CD14-positive monocyte (primary cell): ENCODE results near the gene UAP1L1. TPM values are rescaled to one million over a fixed set of nuclear protein-coding genes. Genes with fewer than 3 reads are reported as not detected.

Experiments used
- DNase-seq, 3 donors: peaks; one replicate each; pipeline ENCODE4 v3.0.0-alpha.2; 2011 to 2022
- H2AFZ ChIP-seq: 2 replicates; pipeline ENCODE4 v1.6.0; 2012; ENCODE audit warnings: mild to moderate bottlenecking, low read depth, low read length, inconsistent platforms; ENCODE audit not compliant: insufficient read depth, poor library complexity, severe bottlenecking
- H3K27ac ChIP-seq, 2 donors: 1 replicate in 1 of 2; 2 replicates in 1 of 2; pipeline ENCODE4 v1.5.1; 2012 to 2013; ENCODE audit warnings: low read length in 2 of 2, control low read depth in 1 of 2, inconsistent platforms in 1 of 2, low read depth in 1 of 2, mild to moderate bottlenecking in 1 of 2
- H3K27me3 ChIP-seq, 2 donors: one replicate each; pipeline versions ENCODE4 v1.6.0 to v1.6.1; 2011 to 2013; ENCODE audit warnings: low read length in 2 of 2; ENCODE audit not compliant: control insufficient read depth in 2 of 2, insufficient read depth in 2 of 2
- H3K36me3 ChIP-seq, 2 donors: replicated peaks in 1 of 2; 1 replicate in 1 of 2; 2 replicates in 1 of 2; pipeline versions ENCODE4 v1.5.1 to v1.6.1; 2012 to 2013; ENCODE audit warnings: low read length in 2 of 2, control low read depth in 1 of 2, inconsistent platforms in 1 of 2, mild to moderate bottlenecking in 1 of 2; ENCODE audit not compliant: insufficient read depth in 2 of 2, control insufficient read depth in 1 of 2
- H3K4me1 ChIP-seq, 2 donors: 1 replicate in 1 of 2; 2 replicates in 1 of 2; pipeline versions ENCODE4 v1.5.1 to v1.6.1; 2012 to 2013; ENCODE audit warnings: low read length in 2 of 2, control low read depth in 1 of 2, inconsistent platforms in 1 of 2, mild to moderate bottlenecking in 1 of 2, moderate library complexity in 1 of 2; ENCODE audit not compliant: insufficient read depth in 2 of 2, control insufficient read depth in 1 of 2
- H3K4me2 ChIP-seq: replicated peaks from 2 replicates; pipeline ENCODE3; 2012; ENCODE audit warnings: low read length, moderate library complexity, mild to moderate bottlenecking; ENCODE audit not compliant: poor library complexity, severe bottlenecking; ENCODE audit errors: extremely low read depth
- H3K4me3 ChIP-seq, 3 experiments: fragments of 200-600 bp in 1 of 3; sonication (generic) in 1 of 3; replicated peaks in 1 of 3; 1 replicate in 2 of 3; 2 replicates in 1 of 3; pipeline ENCODE4 v1.5.1; 2011 to 2013; ENCODE audit warnings: low read length in 3 of 3, mild to moderate bottlenecking in 3 of 3, control low read depth in 2 of 3, low read depth in 2 of 3, inconsistent platforms in 1 of 3, moderate library complexity in 1 of 3
- H3K79me2 ChIP-seq: 2 replicates; pipeline ENCODE4 v1.6.0; 2012; ENCODE audit warnings: mild to moderate bottlenecking, control low read depth, inconsistent platforms, low read length, moderate library complexity; ENCODE audit not compliant: insufficient read depth
- H3K9ac ChIP-seq: 2 replicates; pipeline ENCODE4 v1.6.0; 2017; ENCODE audit warnings: low read length, mild to moderate bottlenecking; ENCODE audit not compliant: insufficient read depth, poor library complexity, severe bottlenecking
- H3K9me3 ChIP-seq, 2 donors: replicated peaks in 1 of 2; 1 replicate in 1 of 2; 2 replicates in 1 of 2; pipeline versions ENCODE4 v1.5.1 to v1.6.1; 2012 to 2013; ENCODE audit warnings: low read length in 2 of 2, control low read depth in 1 of 2; ENCODE audit not compliant: control insufficient read depth in 1 of 2, insufficient read depth in 1 of 2
- H4K20me1 ChIP-seq: 2 replicates; pipeline ENCODE4 v1.6.0; 2012; ENCODE audit warnings: mild to moderate bottlenecking, low read length, control low read depth, moderate library complexity; ENCODE audit not compliant: insufficient read depth
- H3K27ac Mint-ChIP-seq, 7 donors: one replicate each; pipeline ENCODE4 v1.8.0; 2020; ENCODE audit warnings: mild to moderate bottlenecking in 7 of 7, mixed read lengths in 7 of 7, moderate library complexity in 6 of 7, inconsistent platforms in 2 of 7
- H3K27me3 Mint-ChIP-seq, 3 donors: one replicate each; pipeline ENCODE4 v1.8.0; 2021 to 2022; ENCODE audit warnings: low read depth in 3 of 3, mild to moderate bottlenecking in 3 of 3, mixed read lengths in 3 of 3, moderate library complexity in 3 of 3, inconsistent platforms in 1 of 3
- H3K36me3 Mint-ChIP-seq, 2 donors: one replicate each; pipeline ENCODE4 v1.8.0; 2020; ENCODE audit warnings: mixed read lengths in 2 of 2, inconsistent platforms in 1 of 2, mild to moderate bottlenecking in 1 of 2
- H3K4me1 Mint-ChIP-seq: one replicate; pipeline ENCODE4 v1.8.0; 2020; ENCODE audit warnings: mild to moderate bottlenecking, mixed read lengths
- H3K4me3 Mint-ChIP-seq, 2 donors: one replicate each; pipeline ENCODE4 v1.8.0; 2020; ENCODE audit warnings: mild to moderate bottlenecking in 2 of 2, mixed read lengths in 2 of 2, moderate library complexity in 1 of 2
- H3K9me3 Mint-ChIP-seq, 7 donors: one replicate each; pipeline ENCODE4 v1.8.0; 2020 to 2022; ENCODE audit warnings: mixed read lengths in 7 of 7, mild to moderate bottlenecking in 6 of 7, moderate library complexity in 6 of 7, inconsistent platforms in 2 of 7
- CTCF ChIP-seq: fragments of 200-600 bp; IDR thresholded peaks from one replicate; pipeline ENCODE4 v1.8.0; 2022; ENCODE audit warnings: antibody characterized with exemption, mild to moderate bottlenecking
- whole genome bisulfite sequencing: methylation state at CpG from one replicate; pipeline ENCODE4 v1.1.5; 2013; ENCODE audit warnings: missing lambda C conversion rate; ENCODE audit not compliant: insufficient coverage; 5-methylcytosine and 5-hydroxymethylcytosine counted together
- intact Hi-C, 2 donors: fragments of 100-400 bp; cut with micrococcal nuclease; formaldehyde crosslinking; loops; one replicate each; pipeline versions ENCODE4 v1.15.0 to v1.15.1; 2023
- polyA plus RNA-seq, 3 donors: library from polyadenylated mRNA; depleted of rRNA in 1 of 3; unstranded in 2 of 3; stranded (reverse) in 1 of 3; fragments of 300-500 nt in 2 of 3; fragments of >200 nt in 1 of 3; fragmentation: Illumina TruSeq in 2 of 3; gene quantifications; 1 replicate in 2 of 3; 2 replicates in 1 of 3; pipeline ENCODE4 v1.2.3, GENCODE V29; 2012 to 2021

Gene UAP1L1
- polyA plus RNA-seq, 3 donors, result 5.7 to 16.7 (median 14.8) TPM

- no peak for TF ChIP-seq CTCF
- Mint-ChIP-seq H3K4me3 (peak overlapping the region in 1 of 2 donors; percentile 39), H3K4me1 (peaks cover 13% of the 10 kb centered on the region), H3K27me3 (peaks cover 40 to 52% (median 50%) of the 10 kb centered on the region in 3 donors), H3K27ac (no peak overlapping the region), H3K9me3 (peaks cover 0 to 7% (median 2%) of the 10 kb centered on the region in 7 donors), H3K36me3 (peaks cover 3 to 13% of the 10 kb centered on the region in 2 donors)
- Histone ChIP-seq H3K4me3 (no peak overlapping the region), H3K9ac (no peak overlapping the region), H3K4me1 (peaks cover 18 to 30% of the 10 kb centered on the region in 2 donors), H3K9me3 (peaks cover 0 to 13% of the 10 kb centered on the region in 2 donors), H3K27me3 (peaks cover 20 to 47% of the 10 kb centered on the region in 2 donors), H3K79me2 (no peaks in the 10 kb centered on the region), H4K20me1 (peaks cover 23% of the 10 kb centered on the region), H2AFZ (no peak overlapping the region), H3K4me2 (no peak overlapping the region), H3K36me3 (no peaks in the 10 kb centered on the region), H3K27ac (no peak overlapping the region)
- intact Hi-C loops, result loop anchor here in 1 of 2 donors (1.0 kb wide), 1 partner anchor 9 kb away; no protein-coding TSS in a partner anchor
- WGBS, result 83% methylated on average over 34 of the region's 36 CpGs
- no peak for DNase-seq
Measured at GRCh38 chr9:137042751-137043727, 34.3 kb upstream of the UAP1L1 start.

DNA sequence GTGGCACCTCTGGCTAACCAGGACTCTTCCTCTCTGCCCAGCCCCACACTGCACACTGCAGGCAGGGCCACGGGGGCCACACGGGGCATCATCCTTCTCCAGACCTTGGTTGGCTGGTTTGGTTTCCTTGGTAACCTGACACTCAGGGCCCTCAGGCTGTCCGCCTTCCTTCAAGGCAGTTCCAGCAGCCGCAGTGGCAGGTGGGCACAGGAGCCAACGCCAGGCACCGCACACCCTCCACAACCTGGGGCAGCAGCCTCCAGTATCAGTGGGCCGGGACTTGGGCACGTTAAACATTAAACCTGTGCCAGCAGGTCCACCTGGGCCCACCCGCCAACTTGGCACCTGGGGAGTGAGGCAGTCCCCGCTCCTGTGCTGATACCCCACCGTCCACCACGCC lies 33.3 kb upstream of the UAP1L1 start:
- DNase-seq, result no peak
- H3K9ac ChIP-seq, result no peak overlapping the region
- peaks cover 46 to 60% (median 59%) of the 10 kb centered on the region in 3 donors for H3K27me3 Mint-ChIP-seq
- H3K79me2 ChIP-seq, result no peaks in the 10 kb centered on the region
- H3K4me1 Mint-ChIP-seq, result peaks cover 13% of the 10 kb centered on the region
- no peak overlapping the region for H2AFZ ChIP-seq
- intact Hi-C loops, result no loop called here
- H3K36me3 Mint-ChIP-seq, result peaks cover 1 to 4% of the 10 kb centered on the region in 2 donors
- peaks cover 18 to 30% of the 10 kb centered on the region in 2 donors for H3K4me1 ChIP-seq
- H4K20me1 ChIP-seq, result peaks cover 17% of the 10 kb centered on the region
- H3K9me3 Mint-ChIP-seq, result peaks cover 0 to 10% (median 2%) of the 10 kb centered on the region in 7 donors
- no peak for TF ChIP-seq CTCF
- H3K4me3 Mint-ChIP-seq, result peak overlapping the region in 1 of 2 donors; percentile 75
- H3K27ac Mint-ChIP-seq, result no peak overlapping the region
- no peaks in the 10 kb centered on the region for H3K36me3 ChIP-seq
- H3K27me3 ChIP-seq, result peaks cover 20 to 55% of the 10 kb centered on the region in 2 donors
- no peak overlapping the region for H3K4me2 ChIP-seq
- 45% methylated on average over 12 of the region's 12 CpGs for WGBS
- no peak overlapping the region for H3K4me3 ChIP-seq
- no peak overlapping the region for H3K27ac ChIP-seq
- peaks cover 0 to 13% of the 10 kb centered on the region in 2 donors for H3K9me3 ChIP-seq
